Activated T-cell treated with anti-CD3 and anti-CD28 coated beads for 48 hours (primary cell): Measurements from ENCODE around the gene ZNF827.

Source experiments
- DNase-seq: peaks from one replicate; pipeline ENCODE4 v3.0.0-alpha.2; 2020; ENCODE audit warnings: low read depth

Gene ZNF827

GRCh38 chr4:145757188-145757587 lies 181.4 kb downstream of the ZNF827 start:
- DNase-seq: no peak

DNA sequence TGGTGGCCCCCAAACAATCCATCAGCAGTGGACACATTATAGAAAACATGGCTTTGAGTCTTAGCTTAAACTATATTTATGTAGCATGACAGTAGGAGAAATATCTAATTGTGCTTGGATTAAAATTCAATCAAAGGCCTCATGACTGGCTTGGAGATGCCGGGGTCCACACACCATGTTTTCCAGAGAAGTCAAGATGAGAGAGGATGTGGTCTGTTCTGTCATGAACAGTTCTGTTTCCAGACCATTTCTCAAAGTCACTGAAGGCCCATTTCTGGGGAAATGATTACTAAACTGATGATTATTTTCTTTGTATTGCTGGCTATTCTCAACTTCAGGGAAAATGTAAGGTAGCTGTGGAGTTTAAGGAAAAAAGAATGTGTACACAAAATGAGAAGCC lies 182.4 kb downstream of the ZNF827 start:
- no peak for DNase-seq

GRCh38 chr4:145755802-145756201 lies 182.8 kb downstream of the ZNF827 start:
- no peak for DNase-seq

- no peak for DNase-seq
Measured at GRCh38 chr4:145743641-145744040, 195.0 kb downstream of the ZNF827 start.

DNA sequence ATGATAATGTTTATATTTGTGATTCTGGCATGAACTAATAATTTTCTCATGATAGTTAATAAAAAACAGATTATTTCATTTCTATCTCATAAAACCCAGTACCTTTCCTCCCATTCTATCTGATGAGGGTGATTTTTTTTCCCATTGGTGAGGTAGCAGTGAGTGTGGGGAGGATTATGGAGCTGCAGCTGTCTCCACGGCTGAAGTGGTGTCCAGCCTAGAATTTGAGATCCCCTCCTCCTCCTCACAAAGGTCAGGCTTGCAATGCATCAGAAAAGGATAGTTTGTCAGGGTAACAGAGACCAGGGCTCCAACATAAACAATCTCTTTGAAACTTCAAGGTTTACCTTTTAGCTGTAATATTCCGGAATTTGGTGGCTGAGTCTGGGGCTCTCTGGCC lies 197.8 kb downstream of the ZNF827 start:
- no peak for DNase-seq

DNA sequence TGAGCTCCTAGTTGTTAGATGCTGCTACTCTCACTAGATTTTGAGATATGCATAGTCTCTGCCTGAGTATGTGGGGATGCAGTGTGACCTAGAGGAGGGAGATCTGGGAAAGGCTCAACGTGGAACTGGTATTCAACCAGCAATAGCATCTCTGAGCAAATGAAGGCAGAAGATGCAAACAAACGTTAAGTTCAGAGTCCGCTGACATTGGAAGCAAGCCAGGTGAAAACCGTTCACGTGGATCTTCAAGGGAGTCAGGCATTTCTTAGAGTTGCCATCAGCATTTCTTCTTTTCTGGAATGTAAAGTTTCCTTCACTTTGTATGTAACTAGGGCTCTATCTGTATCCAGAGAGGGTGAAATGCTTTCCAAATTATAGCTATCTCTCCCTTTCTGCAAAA lies 198.8 kb downstream of the ZNF827 start:
- no peak for DNase-seq

DNA sequence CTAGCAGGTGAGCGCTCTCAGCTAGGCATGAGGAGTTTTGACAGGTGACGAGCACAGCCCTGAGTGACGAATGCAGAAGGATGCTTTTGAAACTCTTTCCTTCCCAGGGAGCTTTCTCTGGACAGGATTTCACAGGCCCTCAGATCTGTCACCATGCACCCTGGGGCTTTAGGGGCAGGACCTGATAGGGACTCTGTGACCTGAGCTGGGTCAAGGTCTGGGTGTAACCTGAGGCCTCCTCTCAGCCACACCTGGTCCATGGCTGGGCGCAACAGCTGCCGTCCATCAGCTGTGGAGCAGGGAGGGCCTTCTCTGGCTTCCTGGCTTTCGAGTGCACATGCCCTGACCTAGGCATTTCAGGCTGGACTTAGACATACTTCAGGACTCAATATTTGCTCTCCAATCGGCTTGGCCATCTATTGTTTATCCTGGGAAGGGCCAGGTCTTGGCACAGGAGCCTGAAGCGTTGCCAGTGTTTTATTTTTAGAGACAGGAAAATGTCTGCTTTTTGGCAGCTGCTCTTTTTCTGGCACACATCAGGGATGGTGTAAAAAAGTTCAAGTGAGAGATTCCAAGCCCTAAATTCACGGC lies 202.3 kb downstream of the ZNF827 start:
- DNase-seq: no peak

GRCh38 chr4:145735827-145736226 lies 202.8 kb downstream of the ZNF827 start:
- DNase-seq: no peak

- DNase-seq: no peak
Measured at GRCh38 chr4:145735347-145735675, 203.3 kb downstream of the ZNF827 start.

GRCh38 chr4:145734576-145735346 lies 203.9 kb downstream of the ZNF827 start:
- no peak for DNase-seq

GRCh38 chr4:145734031-145734430 lies 204.6 kb downstream of the ZNF827 start:
- DNase-seq: no peak

GRCh38 chr4:145732895-145733880 lies 205.4 kb downstream of the ZNF827 start:
- peak; percentile 87 for DNase-seq

- no peak for DNase-seq
Measured at GRCh38 chr4:145732001-145732815, 206.4 kb downstream of the ZNF827 start.

DNA sequence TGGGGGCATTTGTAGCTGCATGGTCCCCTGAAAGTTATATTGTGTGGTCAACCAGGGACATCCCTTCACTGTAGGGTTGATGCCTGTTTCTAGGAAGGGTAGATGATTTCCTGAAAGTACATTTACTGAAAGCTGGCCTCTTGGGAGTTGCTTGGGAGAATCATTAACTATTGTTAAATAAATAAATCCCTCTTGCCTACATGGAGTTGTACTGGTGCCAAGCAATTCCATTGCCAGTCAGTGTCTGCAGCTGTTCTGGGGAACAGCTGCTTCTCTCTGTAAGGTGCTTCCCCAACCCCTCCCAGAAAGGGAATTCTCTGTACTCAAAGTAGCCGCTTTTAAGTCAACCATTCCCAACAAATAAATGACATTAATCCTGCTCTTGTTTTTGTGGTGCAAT lies 207.6 kb downstream of the ZNF827 start:
- no peak for DNase-seq

DNA sequence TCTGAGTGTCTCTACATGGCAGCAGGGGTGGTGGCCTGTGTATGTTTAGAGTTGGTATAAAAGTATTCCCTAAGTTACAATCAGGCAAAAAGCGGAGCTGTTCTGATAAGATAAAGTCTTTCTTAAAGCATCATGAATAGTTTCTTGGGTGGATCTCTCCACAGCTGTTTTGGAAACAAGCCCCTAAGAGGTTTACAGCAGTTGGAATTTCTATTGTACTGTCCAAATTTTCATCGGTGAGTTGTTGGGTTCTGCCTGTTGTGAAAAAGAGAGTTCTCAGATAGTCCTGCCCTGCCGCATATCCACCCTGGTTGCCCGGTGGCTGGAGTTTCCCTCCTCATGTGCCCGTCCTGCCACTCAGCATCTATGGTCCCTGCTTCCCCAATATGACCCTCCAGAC lies 208.6 kb downstream of the ZNF827 start:
- DNase-seq: no peak

- DNase-seq: no peak
Measured at GRCh38 chr4:145723336-145723735, 215.3 kb downstream of the ZNF827 start.

DNA sequence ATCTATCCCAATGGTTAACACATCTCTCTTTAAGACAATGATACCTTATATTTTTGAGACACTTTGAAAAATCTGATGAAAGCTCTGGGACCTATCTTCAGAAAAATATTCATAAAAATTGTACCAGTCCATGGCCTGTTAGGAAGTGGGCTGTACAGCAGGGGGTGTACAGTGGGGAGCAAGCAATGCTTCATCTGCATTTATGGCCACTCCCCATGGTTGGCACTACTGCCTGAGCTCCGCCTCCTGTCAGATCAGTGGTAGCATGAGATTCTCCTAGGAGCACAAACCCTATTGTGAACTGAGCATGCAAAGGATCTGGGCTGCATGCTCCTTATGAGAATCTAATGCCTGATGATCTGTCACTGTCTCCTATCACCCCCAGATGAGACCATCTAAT lies 216.1 kb downstream of the ZNF827 start:
- DNase-seq: no peak

- DNase-seq: no peak
Measured at GRCh38 chr4:145720656-145721055, 218.0 kb downstream of the ZNF827 start.

DNA sequence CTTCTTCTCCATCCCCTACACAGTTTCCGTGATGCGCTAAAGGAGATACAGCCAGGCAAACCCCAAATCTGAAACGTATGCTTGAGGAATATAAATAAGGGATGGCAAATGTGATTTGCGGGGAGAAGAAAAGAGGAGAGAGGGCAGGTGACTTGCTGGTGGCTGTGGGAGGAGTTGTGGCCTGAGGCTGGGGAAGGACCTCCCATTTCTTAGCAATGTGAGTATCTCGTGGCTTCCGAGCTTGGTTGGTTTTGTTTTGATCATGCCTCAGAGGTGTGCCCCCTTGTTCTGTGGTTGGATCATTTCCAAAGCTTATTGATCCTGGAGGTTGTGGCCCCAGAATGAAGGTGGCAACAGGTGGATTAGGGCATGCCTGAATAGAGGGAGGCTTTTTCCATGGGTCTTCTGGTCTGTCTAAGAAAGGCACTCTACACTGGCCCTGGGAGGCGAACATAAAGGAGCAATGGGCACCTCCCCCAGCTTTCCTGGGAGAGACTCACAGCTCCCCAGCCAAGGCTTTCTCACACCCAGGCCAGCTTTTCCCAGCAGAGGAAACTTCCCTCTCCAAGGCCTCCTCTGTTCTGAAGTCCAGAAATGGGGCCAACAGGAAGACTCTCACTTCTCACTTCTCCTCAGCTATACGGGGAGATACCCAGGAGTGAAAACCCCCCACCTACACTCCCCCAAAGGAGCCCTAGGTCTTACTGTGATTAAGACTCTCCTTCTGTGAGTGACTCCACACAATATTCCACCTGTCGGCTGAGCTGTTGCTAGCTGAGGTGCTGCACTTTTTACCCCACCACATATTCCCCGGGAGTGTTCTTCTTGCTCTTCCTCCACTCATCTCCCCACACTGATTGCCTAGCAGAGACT lies 218.6 kb downstream of the ZNF827 start:
- DNase-seq: no peak

DNA sequence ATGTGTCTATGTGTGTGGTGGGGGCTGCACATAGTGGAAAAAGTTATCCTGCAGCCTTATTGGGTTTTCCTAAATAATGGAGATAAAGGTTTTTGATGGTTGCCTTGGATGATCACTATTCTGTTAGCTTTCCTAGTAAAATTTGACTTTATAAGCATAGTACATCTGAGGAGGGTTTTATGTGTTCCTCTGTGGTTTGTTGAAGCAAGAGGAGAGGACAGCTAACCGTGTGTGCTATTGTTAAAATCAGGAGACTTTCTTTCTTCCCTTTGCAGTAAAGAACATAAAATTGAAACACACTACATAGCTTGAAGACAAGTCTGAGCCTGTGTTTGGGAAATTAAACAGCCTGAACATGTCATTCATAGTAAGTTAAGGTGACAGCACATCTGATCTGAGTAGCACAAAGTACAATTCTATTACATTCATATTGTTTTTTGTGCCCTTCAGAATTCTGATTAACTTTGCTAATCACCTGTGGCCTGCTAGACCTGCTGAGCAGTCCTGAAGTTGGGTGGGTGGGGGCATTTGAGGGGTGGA lies 221.9 kb downstream of the ZNF827 start:
- DNase-seq: no peak

DNA sequence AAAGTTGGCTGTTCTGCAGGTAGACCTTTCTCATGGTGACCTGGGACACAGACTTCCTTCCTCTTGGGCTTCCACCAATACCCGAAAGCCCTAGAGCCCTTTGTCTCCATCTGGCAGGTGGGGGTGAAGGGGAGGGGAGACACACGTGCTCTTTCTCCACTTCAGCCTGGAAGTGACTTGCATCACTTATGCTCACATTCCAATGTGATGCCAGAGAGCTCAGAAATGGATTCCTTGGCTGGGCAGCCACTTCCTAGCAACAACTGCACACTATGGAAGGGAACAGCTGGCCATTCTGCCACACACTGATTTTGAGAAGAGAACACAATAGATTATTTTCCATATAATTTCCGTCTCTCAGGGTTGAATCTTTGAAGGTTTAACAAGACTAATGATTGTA lies 222.4 kb downstream of the ZNF827 start:
- no peak for DNase-seq
